ENCODE measurements around the gene CALD1.

The CALD1 gene

GRCh38 chr7:134799377-134799776 lies 19.9 kb downstream of the CALD1 start:
- Histone ChIP-seq H3K79me2 (ENCODE audit: insufficient read depth, low read length) (no peaks in the 10 kb centered on the region), H3K9ac (ENCODE audit: low read length) (no peak overlapping the region), H3K4me2 (ENCODE audit: low read depth, low read length, poor library complexity, severe bottlenecking) (no peak overlapping the region), H3K27me3 (ENCODE audit: low read length) (no peaks in the 10 kb centered on the region), H3K9me2 (replicated peaks; ENCODE audit: insufficient read depth, low read length) (no peaks in the 10 kb centered on the region), H3K36me3 (ENCODE audit: low read length) (no peaks in the 10 kb centered on the region), H3F3A (ENCODE audit: insufficient read depth) (no peaks in the 10 kb centered on the region), H2AFZ (ENCODE audit: low read depth, low read length, severe bottlenecking) (no peak overlapping the region), H3K27ac (ENCODE audit: low read depth, low read length) (no peak overlapping the region), H3K9me3 (ENCODE audit: insufficient read depth, low read length) (no peaks in the 10 kb centered on the region), H3K4me3 (ENCODE audit: insufficient read depth, low read length, poor library complexity, severe bottlenecking) (no peak overlapping the region), H4K20me1 (ENCODE audit: low read depth, low read length) (no peaks in the 10 kb centered on the region)
- TF ChIP-seq EZH2phosphoT487 (conservative IDR thresholded peaks at IDR 0.05; ENCODE audit: low read length), result no peak
- TF ChIP-seq, protein P1, sequence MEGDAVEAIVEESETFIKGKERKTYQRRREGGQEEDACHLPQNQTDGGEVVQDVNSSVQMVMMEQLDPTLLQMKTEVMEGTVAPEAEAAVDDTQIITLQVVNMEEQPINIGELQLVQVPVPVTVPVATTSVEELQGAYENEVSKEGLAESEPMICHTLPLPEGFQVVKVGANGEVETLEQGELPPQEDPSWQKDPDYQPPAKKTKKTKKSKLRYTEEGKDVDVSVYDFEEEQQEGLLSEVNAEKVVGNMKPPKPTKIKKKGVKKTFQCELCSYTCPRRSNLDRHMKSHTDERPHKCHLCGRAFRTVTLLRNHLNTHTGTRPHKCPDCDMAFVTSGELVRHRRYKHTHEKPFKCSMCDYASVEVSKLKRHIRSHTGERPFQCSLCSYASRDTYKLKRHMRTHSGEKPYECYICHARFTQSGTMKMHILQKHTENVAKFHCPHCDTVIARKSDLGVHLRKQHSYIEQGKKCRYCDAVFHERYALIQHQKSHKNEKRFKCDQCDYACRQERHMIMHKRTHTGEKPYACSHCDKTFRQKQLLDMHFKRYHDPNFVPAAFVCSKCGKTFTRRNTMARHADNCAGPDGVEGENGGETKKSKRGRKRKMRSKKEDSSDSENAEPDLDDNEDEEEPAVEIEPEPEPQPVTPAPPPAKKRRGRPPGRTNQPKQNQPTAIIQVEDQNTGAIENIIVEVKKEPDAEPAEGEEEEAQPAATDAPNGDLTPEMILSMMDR (IDR thresholded peaks at IDR 0.05; ENCODE audit: insufficient read depth, low read length, poor library complexity, severe bottlenecking), result no peak

- Histone ChIP-seq H3K9ac (ENCODE audit: low read length) (no peak overlapping the region), H3K27ac (ENCODE audit: low read depth, low read length) (no peak overlapping the region), H3K4me2 (ENCODE audit: low read depth, low read length, poor library complexity, severe bottlenecking) (no peak overlapping the region), H3K79me2 (ENCODE audit: insufficient read depth, low read length) (no peaks in the 10 kb centered on the region), H3K36me3 (ENCODE audit: low read length) (no peaks in the 10 kb centered on the region), H2AFZ (ENCODE audit: low read depth, low read length, severe bottlenecking) (no peak overlapping the region), H3K9me3 (ENCODE audit: insufficient read depth, low read length) (no peaks in the 10 kb centered on the region), H3K27me3 (ENCODE audit: low read length) (no peaks in the 10 kb centered on the region), H3K4me3 (ENCODE audit: insufficient read depth, low read length, poor library complexity, severe bottlenecking) (no peak overlapping the region), H4K20me1 (ENCODE audit: low read depth, low read length) (no peaks in the 10 kb centered on the region), H3K9me2 (replicated peaks; ENCODE audit: insufficient read depth, low read length) (no peaks in the 10 kb centered on the region), H3F3A (ENCODE audit: insufficient read depth) (no peaks in the 10 kb centered on the region)
- no peak for TF ChIP-seq EZH2phosphoT487 (conservative IDR thresholded peaks at IDR 0.05; ENCODE audit: low read length)
- TF ChIP-seq, protein P1 (IDR thresholded peaks at IDR 0.05; ENCODE audit: insufficient read depth, low read length, poor library complexity, severe bottlenecking), result no peak
Measured at GRCh38 chr7:134802762-134803161, 23.3 kb downstream of the CALD1 start.

DNA sequence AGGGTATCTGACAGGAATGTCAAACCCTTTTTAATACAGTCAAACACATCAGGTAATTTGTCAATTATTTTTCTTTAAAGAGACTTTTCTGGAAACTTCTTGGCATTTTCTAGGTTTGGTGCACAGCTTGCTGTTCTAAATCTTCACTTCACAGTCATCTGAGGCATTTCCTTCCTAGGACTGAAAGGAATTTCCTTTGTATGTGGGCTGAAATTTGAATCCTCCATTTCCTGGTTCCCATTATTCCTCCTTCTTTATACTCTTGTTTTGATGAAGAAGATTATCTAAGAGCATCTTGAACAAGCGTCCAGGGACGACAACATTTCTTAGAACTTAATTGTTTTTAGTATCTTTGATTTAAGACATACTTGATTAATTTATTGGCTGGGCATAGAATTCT lies 24.9 kb downstream of the CALD1 start:
- H3K4me2 ChIP-seq (ENCODE audit: low read depth, low read length, poor library complexity, severe bottlenecking), result no peak overlapping the region
- no peaks in the 10 kb centered on the region for H3K27me3 ChIP-seq (ENCODE audit: low read length)
- H3K4me3 ChIP-seq (ENCODE audit: insufficient read depth, low read length, poor library complexity, severe bottlenecking), result no peak overlapping the region
- TF ChIP-seq, protein P1 (IDR thresholded peaks at IDR 0.05; ENCODE audit: insufficient read depth, low read length, poor library complexity, severe bottlenecking), result no peak
- no peak for TF ChIP-seq EZH2phosphoT487 (conservative IDR thresholded peaks at IDR 0.05; ENCODE audit: low read length)
- no peaks in the 10 kb centered on the region for H3F3A ChIP-seq (ENCODE audit: insufficient read depth)
- no peaks in the 10 kb centered on the region for H3K9me2 ChIP-seq (replicated peaks; ENCODE audit: insufficient read depth, low read length)
- no peaks in the 10 kb centered on the region for H3K36me3 ChIP-seq (ENCODE audit: low read length)
- H2AFZ ChIP-seq (ENCODE audit: low read depth, low read length, severe bottlenecking), result no peak overlapping the region
- H3K79me2 ChIP-seq (ENCODE audit: insufficient read depth, low read length), result no peaks in the 10 kb centered on the region
- no peaks in the 10 kb centered on the region for H4K20me1 ChIP-seq (ENCODE audit: low read depth, low read length)
- no peaks in the 10 kb centered on the region for H3K9me3 ChIP-seq (ENCODE audit: insufficient read depth, low read length)
- no peak overlapping the region for H3K27ac ChIP-seq (ENCODE audit: low read depth, low read length)
- H3K9ac ChIP-seq (ENCODE audit: low read length), result no peak overlapping the region

All from SU-DHL-6 (cell line).